Transverse colon (tissue), 4 donors: ENCODE measurements around the gene ATP8B4. TPM values are rescaled to one million over a fixed set of nuclear protein-coding genes. Genes with fewer than 3 reads are reported as not detected.

ENCODE experiments used
- DNase-seq: peaks from one replicate; pipeline ENCODE4 v3.0.0-alpha.2; 2019
- H3K27ac ChIP-seq, 4 donors: fragments of 200-600 bp; sonication (generic); 2 replicates each; pipeline ENCODE4 v1.5.1; 2016 to 2018; ENCODE audit warnings: inconsistent platforms in 4 of 4
- H3K27me3 ChIP-seq: fragments of 200-600 bp; sonication (generic); 2 replicates; pipeline ENCODE4 v1.5.1; 2017; ENCODE audit warnings: inconsistent platforms
- H3K36me3 ChIP-seq, 4 donors: fragments of 200-600 bp; sonication (generic); 2 replicates each; pipeline ENCODE4 v1.5.1; 2017 to 2019; ENCODE audit warnings: inconsistent platforms in 4 of 4
- H3K4me1 ChIP-seq, 4 donors: fragments of 200-600 bp; sonication (generic); 2 replicates each; pipeline ENCODE4 v1.5.1; 2017 to 2020; ENCODE audit warnings: inconsistent platforms in 4 of 4
- H3K4me3 ChIP-seq, 4 donors: fragments of 200-600 bp; sonication (generic); 1 replicate in 1 of 4; 2 replicates in 3 of 4; pipeline versions ENCODE4 v1.5.1 to v1.6.1; 2017 to 2019; ENCODE audit warnings: inconsistent platforms in 4 of 4
- H3K9me3 ChIP-seq, 2 donors: fragments of 200-600 bp; sonication (generic); 2 replicates each; pipeline ENCODE4 v1.5.1; 2017 to 2019; ENCODE audit warnings: inconsistent platforms in 2 of 2
- EP300 ChIP-seq: sonication (generic); formaldehyde crosslinking; IDR thresholded peaks from one replicate; pipeline ENCODE4 v1.6.1; 2017; ENCODE audit warnings: antibody characterized with exemption, low read depth
- POLR2A ChIP-seq: fragments of 450-650 bp; IDR thresholded peaks from one replicate; pipeline ENCODE4 v1.6.1; 2016; ENCODE audit warnings: antibody characterized with exemption, mild to moderate bottlenecking, moderate library complexity
- POLR2AphosphoS5 ChIP-seq, 3 donors: sonication (generic); formaldehyde crosslinking; IDR thresholded peaks; one replicate each; pipeline ENCODE4 v1.6.1; 2016; ENCODE audit warnings: antibody characterized with exemption in 3 of 3
- WGBS, 2 donors: methylation state at CpG; one replicate each; pipeline ENCODE4 v1.1.5; 2018; ENCODE audit warnings: low coverage in 1 of 2; 5-methylcytosine and 5-hydroxymethylcytosine counted together
- in situ Hi-C, 4 donors: fragments of 200-750 bp; cut with MboI; loops; one replicate each; pipeline versions ENCODE4 v1.15.0 to v1.15.1; 2017; ENCODE audit warnings: low sequenced_read_pairs in 3 of 4, low pct_ligation_motif_present in 1 of 4, low pct_unique_long_range_greater_than_20kb in 1 of 4
- intact Hi-C: fragments of 100-400 bp; cut with DNase I; formaldehyde crosslinking; loops from one replicate; pipeline ENCODE4 v1.15.1; 2023; ENCODE audit warnings: low total_unique reads
- total RNA-seq, 4 donors: library from RNA; depleted of rRNA; stranded (reverse); fragments of >200 nt; gene quantifications; one replicate each; pipeline ENCODE4 v1.1.0, GENCODE V29; 2016
- TF ChIP-seq, protein P1 (sequence below), 5 experiments: fragments of 200-600 bp in 3 of 5; fragments of 450-650 bp in 2 of 5; sonication (generic) in 3 of 5; IDR thresholded peaks; 1 replicate in 2 of 5; 2 replicates in 3 of 5; pipeline ENCODE4 v1.5.1; 2016 to 2017; ENCODE audit warnings: antibody characterized with exemption in 5 of 5, inconsistent platforms in 3 of 5, mild to moderate bottlenecking in 2 of 5, moderate library complexity in 1 of 5

ATP8B4 gene
- total RNA-seq, 4 donors from 2014 or later: 6.2 to 26.2 (median 8.5) TPM

DNA sequence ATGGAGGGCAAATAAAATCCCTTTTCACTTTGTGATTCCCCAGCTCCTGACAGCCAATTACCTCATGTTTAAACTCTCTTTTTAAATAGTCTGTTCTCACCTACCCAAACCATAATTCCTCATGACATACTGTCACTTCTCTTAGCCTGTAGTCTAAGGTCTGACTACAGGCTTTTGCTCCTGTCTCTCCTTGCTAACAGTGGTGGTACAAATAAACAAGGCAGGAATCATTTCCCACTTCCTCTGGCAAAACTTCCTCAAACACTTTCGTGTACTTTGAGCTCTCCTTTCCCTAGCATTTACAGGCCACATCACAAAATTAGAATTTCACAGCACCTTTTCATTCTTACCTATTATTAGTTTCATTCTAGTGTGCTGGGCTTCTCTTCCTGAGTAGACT is 51.8 kb downstream of the ATP8B4 start:
- WGBS, 2 donors: 22 to 40% methylated on average over 1 of the region's 1 CpG
- intact Hi-C loops (loop anchor here (1.0 kb wide), 1 partner anchor 13 kb away; no protein-coding TSS in a partner anchor), in situ Hi-C loops (no loop called here)
- no peaks in the 10 kb centered on the region for H3K9me3 ChIP-seq
- no peak for TF ChIP-seq EP300
- no peak for TF ChIP-seq POLR2A
- TF ChIP-seq POLR2AphosphoS5 (IDR thresholded peaks at IDR 0.05): no peak
- TF ChIP-seq, protein P1, sequence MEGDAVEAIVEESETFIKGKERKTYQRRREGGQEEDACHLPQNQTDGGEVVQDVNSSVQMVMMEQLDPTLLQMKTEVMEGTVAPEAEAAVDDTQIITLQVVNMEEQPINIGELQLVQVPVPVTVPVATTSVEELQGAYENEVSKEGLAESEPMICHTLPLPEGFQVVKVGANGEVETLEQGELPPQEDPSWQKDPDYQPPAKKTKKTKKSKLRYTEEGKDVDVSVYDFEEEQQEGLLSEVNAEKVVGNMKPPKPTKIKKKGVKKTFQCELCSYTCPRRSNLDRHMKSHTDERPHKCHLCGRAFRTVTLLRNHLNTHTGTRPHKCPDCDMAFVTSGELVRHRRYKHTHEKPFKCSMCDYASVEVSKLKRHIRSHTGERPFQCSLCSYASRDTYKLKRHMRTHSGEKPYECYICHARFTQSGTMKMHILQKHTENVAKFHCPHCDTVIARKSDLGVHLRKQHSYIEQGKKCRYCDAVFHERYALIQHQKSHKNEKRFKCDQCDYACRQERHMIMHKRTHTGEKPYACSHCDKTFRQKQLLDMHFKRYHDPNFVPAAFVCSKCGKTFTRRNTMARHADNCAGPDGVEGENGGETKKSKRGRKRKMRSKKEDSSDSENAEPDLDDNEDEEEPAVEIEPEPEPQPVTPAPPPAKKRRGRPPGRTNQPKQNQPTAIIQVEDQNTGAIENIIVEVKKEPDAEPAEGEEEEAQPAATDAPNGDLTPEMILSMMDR (IDR thresholded peaks at IDR 0.05): no peak
- H3K4me1 ChIP-seq: peaks cover 8 to 28% (median 13%) of the 10 kb centered on the region in 4 donors
- no peaks in the 10 kb centered on the region for H3K36me3 ChIP-seq
- DNase-seq: no peak
- peak overlapping the region in 3 of 4 donors; percentile 21 to 62 (median 44) for H3K27ac ChIP-seq
- H3K4me3 ChIP-seq: no peak overlapping the region
- no peaks in the 10 kb centered on the region for H3K27me3 ChIP-seq

DNA sequence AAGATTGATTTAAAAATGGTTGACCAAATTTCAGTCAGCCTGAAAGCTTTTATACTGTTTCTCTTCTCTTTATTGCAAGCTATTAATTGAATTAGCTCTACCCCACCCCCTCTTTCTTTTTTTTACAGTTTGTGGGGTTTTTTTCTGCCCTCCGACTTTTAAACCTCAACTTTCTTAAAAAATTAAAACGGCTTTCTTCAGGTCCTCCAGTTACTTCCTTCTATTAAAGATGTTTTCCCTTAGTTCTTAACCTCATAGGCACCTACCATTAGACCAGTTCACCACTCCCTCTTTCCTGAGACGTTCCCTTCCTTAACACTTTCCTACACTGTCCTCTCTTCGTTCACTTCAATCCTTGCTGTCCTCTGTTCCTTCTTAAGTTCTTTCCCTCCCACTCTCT is 52.4 kb downstream of the ATP8B4 start:
- TF ChIP-seq EP300 (no peak), POLR2AphosphoS5 (IDR thresholded peaks at IDR 0.05) (no peak), POLR2A (no peak)
- peak overlapping the region in 3 of 4 donors; percentile 21 to 62 (median 44) for H3K27ac ChIP-seq

DNA sequence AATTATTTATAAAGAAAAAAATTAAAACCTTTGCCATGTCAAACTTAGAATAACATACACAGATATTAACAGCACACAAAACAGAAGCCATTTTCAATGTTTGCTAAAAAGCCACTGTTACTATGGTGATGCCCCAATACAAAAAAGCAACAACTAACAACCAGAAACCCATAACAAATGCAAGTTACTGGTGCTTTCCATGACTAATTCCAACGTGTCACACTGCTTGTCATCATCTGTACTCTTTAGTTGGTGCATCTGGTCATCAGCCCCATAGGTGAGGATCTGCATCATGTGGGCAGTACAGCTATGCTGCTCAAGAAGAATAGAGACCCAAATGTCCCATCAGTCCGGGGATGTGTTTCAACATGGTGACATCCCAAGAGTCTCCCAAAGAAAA is 52.8 kb downstream of the ATP8B4 start:
- intact Hi-C loops: no loop called here
- no peak for TF ChIP-seq EP300
- TF ChIP-seq POLR2A: no peak
- no peak for TF ChIP-seq POLR2AphosphoS5 (IDR thresholded peaks at IDR 0.05)
- TF ChIP-seq, protein P1 (IDR thresholded peaks at IDR 0.05): no peak
- in situ Hi-C loops: no loop called here
- no peaks in the 10 kb centered on the region for H3K27me3 ChIP-seq
- H3K4me1 ChIP-seq: peaks cover 8 to 28% (median 13%) of the 10 kb centered on the region in 4 donors
- 48% methylated on average over 2 of the region's 2 CpGs for WGBS, 2 donors
- no peaks in the 10 kb centered on the region for H3K36me3 ChIP-seq
- no peak overlapping the region for H3K27ac ChIP-seq
- H3K9me3 ChIP-seq: no peaks in the 10 kb centered on the region
- no peak overlapping the region for H3K4me3 ChIP-seq
- DNase-seq: no peak

More for the DNA sequence above, 52.4 kb downstream of the ATP8B4 start:
- H3K9me3 ChIP-seq: no peaks in the 10 kb centered on the region
- DNase-seq: no peak
- in situ Hi-C loops: no loop called here
- 66 to 71% methylated on average over 3 to 4 of the region's 4 CpGs for WGBS, 2 donors
- peaks cover 8 to 28% (median 13%) of the 10 kb centered on the region in 4 donors for H3K4me1 ChIP-seq
- no peak overlapping the region for H3K4me3 ChIP-seq
- H3K27me3 ChIP-seq: no peaks in the 10 kb centered on the region
- H3K36me3 ChIP-seq: no peaks in the 10 kb centered on the region
- intact Hi-C loops: loop anchor here (1.0 kb wide), 1 partner anchor 14 kb away; no protein-coding TSS in a partner anchor

DNA sequence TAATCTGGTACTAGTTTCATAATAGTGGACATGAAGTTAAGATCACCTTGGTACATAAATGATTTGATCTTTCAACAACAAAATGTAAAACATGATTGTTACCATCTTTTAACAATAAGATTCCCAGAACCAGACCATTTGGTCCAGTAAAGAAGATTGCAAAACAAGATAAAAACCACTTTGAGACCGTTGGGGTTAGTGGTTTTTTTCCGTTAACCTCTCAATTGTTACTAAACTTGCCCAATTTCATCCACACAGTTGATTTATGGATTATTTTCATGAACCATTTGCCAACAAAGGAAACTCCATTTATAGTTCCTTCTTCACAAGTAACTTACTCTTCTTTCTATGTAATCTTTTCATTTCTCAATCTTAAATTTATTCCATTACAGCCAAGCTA is 53.8 kb downstream of the ATP8B4 start:
- DNase-seq: no peak
- in situ Hi-C loops: no loop called here
- Histone ChIP-seq H3K4me3 (no peak overlapping the region), H3K36me3 (no peaks in the 10 kb centered on the region), H3K9me3 (no peaks in the 10 kb centered on the region), H3K4me1 (peaks cover 8 to 28% (median 13%) of the 10 kb centered on the region in 4 donors), H3K27me3 (no peaks in the 10 kb centered on the region), H3K27ac (no peak overlapping the region)
- intact Hi-C loops: no loop called here
- TF ChIP-seq POLR2A (no peak), EP300 (no peak), POLR2AphosphoS5 (IDR thresholded peaks at IDR 0.05) (no peak)
- TF ChIP-seq, protein P1 (IDR thresholded peaks at IDR 0.05): no peak
- WGBS, 2 donors: 65 to 72% methylated on average over 2 of the region's 2 CpGs

DNA sequence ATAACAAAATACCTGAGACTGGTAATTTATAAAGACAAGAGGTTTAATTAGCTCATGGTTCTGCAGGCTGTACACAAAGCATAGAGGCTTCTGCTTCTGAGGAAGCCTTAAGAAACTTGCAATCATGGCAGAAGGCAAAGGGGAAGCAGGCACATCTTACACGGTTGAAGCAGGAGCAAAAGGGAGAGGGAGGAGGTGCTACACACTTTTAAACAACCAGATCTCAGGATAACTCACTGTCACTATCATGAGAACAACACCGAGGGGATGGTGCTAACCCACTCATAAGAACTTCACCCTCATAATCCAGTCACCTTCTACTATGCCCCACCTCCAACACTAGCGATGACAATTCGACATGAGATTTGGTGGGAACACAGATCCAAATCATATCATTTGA is 54.4 kb downstream of the ATP8B4 start:
- in situ Hi-C loops: no loop called here
- no peak for TF ChIP-seq POLR2AphosphoS5 (IDR thresholded peaks at IDR 0.05)
- H3K9me3 ChIP-seq: no peaks in the 10 kb centered on the region
- DNase-seq: no peak
- no peaks in the 10 kb centered on the region for H3K36me3 ChIP-seq
- peaks cover 8 to 28% (median 13%) of the 10 kb centered on the region in 4 donors for H3K4me1 ChIP-seq
- no peak overlapping the region for H3K4me3 ChIP-seq
- H3K27ac ChIP-seq: no peak overlapping the region
- intact Hi-C loops: no loop called here
- WGBS, 2 donors: 53 to 64% methylated on average over 2 to 4 of the region's 4 CpGs
- H3K27me3 ChIP-seq: no peaks in the 10 kb centered on the region
